ENCODE results near the gene ZG16.
"Not testable (repeated sequence)": the region's sequence is repeated elsewhere in the genome, so short reads cannot be mapped to it uniquely, and the experiment has no call there.

The ZG16 gene

DNA sequence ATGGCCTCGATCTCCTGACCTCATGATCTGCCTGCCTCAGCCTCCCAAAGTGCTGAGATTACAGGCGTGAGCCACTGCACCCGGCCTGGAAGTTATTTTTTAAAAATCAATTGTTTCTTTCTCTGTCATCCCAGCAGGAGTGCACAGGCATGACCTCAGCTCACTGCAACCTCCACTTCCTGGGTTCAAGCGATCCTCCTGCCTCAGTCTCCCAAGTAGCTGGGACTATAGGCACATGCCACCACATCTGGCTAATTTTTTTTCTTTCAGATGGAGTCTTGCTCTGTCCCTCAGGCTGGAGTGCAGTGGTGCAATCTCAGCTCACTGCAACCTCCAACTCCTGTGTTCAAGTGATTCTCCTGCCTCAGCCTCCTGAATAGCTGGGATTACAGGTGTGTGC lies 9.1 kb downstream of the ZG16 start:
- DNase-seq (ENCODE audit: low spot score): not testable (repeated sequence)

DNA sequence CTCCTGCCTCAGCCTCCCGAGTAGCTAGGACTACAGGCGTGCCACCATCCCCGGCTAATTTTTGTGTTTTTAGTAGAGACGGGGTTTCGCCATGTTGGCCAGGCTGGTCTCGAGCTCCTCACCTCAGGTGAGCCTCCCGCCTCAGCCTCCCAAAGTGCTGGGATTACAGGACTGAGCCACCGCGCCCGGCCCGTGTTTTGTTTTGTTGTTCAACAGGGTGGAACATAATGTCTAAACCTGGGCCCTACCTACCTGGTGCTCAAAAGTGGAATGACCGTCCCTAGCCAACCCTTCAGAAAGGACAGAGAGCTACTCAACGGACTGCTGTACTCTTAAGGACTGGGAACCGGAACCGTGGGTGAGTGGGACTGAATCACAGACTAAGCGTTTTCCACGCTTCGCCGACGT lies 11.7 kb downstream of the ZG16 start:
- no peak for DNase-seq (ENCODE audit: low spot score)

DNA sequence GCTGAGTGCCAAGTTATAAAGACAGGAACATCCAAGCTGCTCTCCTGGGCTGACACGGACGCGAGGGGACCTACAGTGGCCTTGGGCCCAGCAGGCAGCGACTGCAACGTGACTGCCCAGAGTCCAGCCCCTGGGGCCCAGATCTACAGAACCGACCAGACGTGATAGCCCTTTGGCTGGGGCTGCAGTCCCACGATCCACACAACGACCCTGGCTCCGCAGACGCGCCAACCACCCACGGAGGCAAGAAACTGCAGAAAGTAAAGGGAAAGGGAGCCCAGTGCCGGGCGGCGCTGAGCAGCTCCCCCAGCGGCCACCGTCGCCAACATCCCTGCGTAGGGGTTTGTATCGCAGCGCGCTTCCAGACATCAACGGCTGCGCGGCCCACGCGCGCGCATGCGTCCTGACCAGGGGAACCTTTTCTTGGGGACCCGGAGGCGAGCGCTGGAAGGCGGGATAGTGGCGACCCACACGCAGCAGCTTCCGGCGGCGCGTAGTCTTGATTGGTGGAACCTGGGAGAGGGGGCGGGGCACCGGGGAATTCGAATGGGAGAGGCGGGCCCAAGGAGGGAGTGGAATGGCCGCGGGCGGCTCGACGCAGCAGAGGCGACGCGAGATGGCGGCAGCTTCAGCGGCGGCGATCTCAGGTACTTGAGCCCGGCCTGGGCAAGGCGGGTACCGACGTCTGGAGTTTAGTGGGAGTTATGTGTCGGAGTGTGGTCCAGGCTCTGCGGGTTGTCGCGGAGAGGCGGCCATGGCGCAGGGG lies 12.3 kb downstream of the ZG16 start, which contains the start of gene KIF22:
KIF22 (plus strand) TSS at position 569 of the 766 bp plus-strand sequence; CDS start at position 578, 9 bp downstream.
- DNase-seq (ENCODE audit: low spot score): peak; percentile 100

GRCh38 chr16:29790949-29791844 lies 13.1 kb downstream of the ZG16 start:
- no peak for DNase-seq (ENCODE audit: low spot score)

GRCh38 chr16:29791845-29792807 lies 14.1 kb downstream of the ZG16 start:
- no peak for DNase-seq (ENCODE audit: low spot score)

- DNase-seq (ENCODE audit: low spot score): not testable (repeated sequence)
Observed at GRCh38 chr16:29793153-29793552, 15.1 kb downstream of the ZG16 start.

GRCh38 chr16:29794231-29794710 lies 16.2 kb downstream of the ZG16 start:
- no peak for DNase-seq (ENCODE audit: low spot score)

- no peak for DNase-seq (ENCODE audit: low spot score)
Observed at GRCh38 chr16:29802416-29802935, 24.4 kb downstream of the ZG16 start.

- DNase-seq (ENCODE audit: low spot score): no peak
Observed at GRCh38 chr16:29804020-29804419, 26.0 kb downstream of the ZG16 start.

DNA sequence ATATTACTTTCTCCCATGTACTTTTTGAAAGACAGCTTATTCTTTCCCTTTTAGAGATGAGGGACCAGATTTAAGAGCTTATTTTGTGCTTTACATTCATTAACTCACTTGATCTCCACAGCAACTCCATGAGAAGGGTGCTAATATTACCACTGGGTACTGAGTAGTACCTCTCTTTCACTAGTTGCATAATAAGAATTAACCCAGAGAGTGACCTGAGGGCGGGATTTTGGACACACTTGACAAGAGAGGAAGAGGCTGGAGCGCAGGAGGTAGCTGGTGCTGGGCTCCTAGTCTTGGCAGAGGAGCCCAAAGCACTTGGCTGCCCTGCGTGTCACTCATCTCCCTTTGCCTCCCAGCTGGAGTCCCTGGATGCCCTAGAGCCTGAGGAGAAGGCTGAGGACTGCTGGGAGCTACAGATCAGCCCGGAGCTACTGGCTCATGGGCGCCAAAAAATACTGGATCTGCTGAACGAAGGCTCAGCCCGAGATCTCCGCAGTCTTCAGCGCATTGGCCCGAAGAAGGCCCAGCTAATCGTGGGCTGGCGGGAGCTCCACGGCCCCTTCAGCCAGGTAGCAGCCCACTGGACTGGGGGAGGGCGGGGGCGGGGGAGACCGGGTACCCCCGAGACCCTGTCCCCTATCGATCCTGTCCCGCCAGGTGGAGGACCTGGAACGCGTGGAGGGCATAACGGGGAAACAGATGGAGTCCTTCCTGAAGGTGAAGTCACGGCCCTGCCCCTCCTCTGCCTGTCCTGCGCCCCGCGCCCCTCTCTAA lies 26.6 kb downstream of the ZG16 start:
- no peak for DNase-seq (ENCODE audit: low spot score)

DNA sequence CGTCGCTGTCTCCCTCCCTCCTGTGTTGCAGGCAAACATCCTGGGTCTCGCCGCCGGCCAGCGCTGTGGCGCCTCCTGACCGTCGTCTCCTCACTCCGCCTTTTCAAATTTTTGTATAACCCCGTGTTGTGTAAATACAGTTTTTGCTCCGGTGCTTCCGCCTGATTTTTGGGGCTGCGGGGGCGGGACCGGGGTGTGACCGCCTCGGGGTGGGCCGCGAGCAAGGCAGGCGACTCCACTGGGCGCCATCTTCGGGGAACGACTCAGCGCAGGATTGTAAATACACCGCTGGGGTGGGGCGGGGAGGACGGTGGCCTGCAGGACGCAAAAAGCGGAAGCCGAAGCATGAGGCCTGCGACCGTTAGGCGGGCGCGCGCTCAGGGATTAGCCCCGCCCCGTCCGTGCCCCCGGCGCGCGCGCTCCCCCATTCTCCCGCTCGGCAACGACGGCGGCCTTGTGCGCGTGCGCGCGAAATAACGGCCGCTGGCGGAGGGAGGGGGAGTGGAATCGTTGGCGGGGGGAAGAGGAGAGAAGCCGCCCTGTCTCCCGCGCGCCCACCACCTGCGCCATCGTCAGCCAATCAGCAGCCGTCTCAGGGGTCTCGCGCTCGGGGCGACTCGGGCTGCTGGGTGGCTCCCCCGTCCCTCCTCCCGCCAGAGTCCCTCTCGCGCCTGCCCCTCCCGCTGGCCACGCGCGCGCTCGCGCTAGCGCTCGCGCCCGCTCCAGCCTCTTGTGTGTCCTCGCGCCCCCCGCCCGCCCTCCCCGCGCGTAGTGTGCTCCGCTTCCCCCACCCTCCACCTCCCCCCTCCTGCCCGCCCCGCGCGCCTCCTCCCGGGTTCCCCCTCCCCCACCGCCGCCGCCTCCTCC lies 27.4 kb downstream of the ZG16 start:
- peak; percentile 98 for DNase-seq (ENCODE audit: low spot score)

DNA sequence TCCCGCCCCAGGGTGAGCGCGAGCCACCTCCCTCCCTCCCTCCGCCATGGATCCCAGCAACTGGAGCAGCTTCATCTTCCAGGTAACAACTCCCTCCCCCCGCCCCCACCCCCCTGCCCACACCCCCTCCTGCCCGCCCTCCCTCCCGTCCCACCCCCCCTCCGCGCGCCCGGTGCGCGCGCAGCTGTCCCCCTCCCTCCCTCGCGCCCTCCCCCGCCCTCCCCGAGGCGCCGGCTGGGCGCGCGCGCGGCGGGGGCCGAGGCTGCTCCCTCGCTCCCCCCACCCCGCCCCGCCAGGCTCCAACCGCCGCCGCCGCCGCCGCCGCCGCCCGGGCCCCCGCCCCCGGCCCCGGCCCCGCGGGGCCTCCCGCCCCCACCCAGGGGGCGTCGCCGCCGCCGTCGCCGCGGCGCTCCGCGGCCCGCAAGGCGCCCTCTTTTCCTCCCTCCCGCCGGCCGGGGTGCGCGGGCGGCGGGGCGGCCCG lies 28.1 kb downstream of the ZG16 start, which contains the start of gene MAZ:
MAZ (plus strand) TSS at position 431 of the 481 bp plus-strand sequence. CDS start 173 bp downstream, outside the sequence.
- DNase-seq (ENCODE audit: low spot score): no peak

DNA sequence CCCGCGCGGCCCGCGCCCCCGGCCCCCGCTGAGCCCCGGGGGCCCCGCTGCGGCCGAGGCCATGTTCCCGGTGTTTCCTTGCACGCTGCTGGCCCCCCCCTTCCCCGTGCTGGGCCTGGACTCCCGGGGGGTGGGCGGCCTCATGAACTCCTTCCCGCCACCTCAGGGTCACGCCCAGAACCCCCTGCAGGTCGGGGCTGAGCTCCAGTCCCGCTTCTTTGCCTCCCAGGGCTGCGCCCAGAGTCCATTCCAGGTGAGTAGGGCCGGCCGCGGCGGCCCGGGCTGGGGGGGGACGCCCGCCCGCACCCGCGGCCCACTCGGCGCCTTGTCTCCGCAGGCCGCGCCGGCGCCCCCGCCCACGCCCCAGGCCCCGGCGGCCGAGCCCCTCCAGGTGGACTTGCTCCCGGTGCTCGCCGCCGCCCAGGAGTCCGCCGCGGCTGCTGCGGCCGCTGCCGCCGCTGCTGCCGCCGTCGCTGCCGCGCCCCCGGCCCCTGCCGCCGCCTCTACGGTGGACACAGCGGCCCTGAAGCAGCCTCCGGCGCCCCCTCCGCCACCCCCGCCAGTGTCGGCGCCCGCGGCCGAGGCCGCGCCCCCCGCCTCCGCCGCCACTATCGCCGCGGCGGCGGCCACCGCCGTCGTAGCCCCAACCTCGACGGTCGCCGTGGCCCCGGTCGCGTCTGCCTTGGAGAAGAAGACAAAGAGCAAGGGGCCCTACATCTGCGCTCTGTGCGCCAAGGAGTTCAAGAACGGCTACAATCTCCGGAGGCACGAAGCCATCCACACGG lies 28.8 kb downstream of the ZG16 start:
- DNase-seq (ENCODE audit: low spot score): peak; percentile 83

DNA sequence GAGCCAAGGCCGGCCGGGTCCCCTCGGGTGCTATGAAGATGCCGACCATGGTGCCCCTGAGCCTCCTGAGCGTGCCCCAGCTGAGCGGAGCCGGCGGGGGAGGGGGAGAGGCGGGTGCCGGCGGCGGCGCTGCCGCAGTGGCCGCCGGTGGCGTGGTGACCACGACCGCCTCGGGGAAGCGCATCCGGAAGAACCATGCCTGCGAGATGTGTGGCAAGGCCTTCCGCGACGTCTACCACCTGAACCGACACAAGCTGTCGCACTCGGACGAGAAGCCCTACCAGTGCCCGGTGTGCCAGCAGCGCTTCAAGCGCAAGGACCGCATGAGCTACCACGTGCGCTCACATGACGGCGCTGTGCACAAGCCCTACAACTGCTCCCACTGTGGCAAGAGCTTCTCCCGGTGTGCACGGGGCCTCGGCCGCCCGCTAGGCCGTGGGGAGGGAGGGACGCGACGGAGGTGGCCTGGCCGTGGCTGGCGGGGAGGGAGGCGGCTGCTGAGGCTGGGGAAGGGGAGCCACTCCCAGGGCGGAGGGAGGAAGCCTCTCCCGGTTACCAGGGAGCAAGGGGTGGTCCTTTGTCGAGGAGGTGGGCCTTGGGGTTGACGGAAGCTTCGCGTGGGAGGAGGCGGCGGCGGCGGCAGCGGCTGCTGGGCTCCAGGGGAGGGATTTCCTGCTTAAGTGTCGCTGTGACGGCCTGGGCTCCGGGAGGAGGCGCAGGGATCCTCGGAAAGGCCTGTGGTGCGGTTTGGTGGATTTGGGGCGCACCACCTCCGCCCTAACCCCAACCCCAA lies 29.6 kb downstream of the ZG16 start:
- DNase-seq (ENCODE audit: low spot score): peak; percentile 88

- no peak for DNase-seq (ENCODE audit: low spot score)
Observed at GRCh38 chr16:29808219-29808900, 30.3 kb downstream of the ZG16 start.

DNA sequence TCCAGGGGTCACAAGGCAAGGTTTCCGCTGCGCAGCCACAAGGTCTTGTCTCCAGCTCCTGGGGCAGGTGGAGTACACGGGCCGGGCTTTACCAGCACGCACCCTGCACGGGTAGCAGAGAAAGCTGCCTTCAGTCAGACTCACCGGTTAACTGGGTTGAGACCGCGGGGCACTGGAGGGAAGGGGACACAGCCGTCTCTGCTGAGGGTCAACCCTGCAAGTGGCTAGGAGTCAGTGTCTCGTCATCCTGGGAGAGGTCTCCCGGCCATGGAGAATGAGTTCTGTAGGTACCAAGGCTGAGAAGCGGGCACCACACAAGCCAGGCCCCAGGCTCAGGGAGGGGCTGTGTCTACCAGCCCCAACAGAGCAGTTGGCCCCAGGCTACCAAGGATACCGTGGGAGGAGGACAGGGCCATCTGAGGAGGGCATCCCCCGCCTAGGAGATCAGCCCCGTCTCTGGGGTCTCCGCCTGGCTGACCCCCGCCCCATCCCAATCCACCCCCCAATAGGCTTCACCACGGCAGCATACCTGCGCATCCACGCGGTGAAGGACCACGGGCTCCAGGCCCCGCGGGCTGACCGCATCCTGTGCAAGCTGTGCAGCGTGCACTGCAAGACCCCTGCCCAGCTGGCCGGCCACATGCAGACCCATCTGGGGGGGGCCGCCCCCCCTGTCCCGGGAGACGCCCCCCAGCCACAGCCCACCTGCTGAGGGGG lies 31.1 kb downstream of the ZG16 start:
- DNase-seq (ENCODE audit: low spot score): no peak

All from ecto neural progenitor cell (in vitro differentiated cells).